SU-DHL-6 (cell line): Measurements from ENCODE around the gene SDS.

Source experiments
- H2AFZ ChIP-seq: fragments of 200-600 bp; sonication (generic); 2 replicates; pipeline ENCODE4 v1.6.1; 2014; ENCODE audit warnings: low read depth, mild to moderate bottlenecking, moderate library complexity, mixed read lengths, antibody characterized with exemption, low read length; ENCODE audit not compliant: severe bottlenecking
- H3F3A ChIP-seq: fragments of 200-600 bp; shearing (Covaris generic); 2 replicates; pipeline ENCODE4 v1.6.0; 2016; ENCODE audit warnings: antibody characterized with exemption, mild to moderate bottlenecking; ENCODE audit not compliant: insufficient read depth
- H3K27ac ChIP-seq: fragments of 200-600 bp; sonication (generic); 2 replicates; pipeline ENCODE4 v1.5.1; 2016; ENCODE audit warnings: low read depth, mild to moderate bottlenecking, low read length, moderate library complexity, mixed read lengths
- H3K27me3 ChIP-seq: fragments of 200-600 bp; sonication (generic), shearing (Covaris generic); 2 replicates; pipeline ENCODE4 v1.6.0; 2014; ENCODE audit warnings: mild to moderate bottlenecking, low read length
- H3K36me3 ChIP-seq: fragments of 200-600 bp; sonication (generic); 2 replicates; pipeline ENCODE4 v1.6.1; 2014; ENCODE audit warnings: mild to moderate bottlenecking, low read length, mixed read lengths
- H3K4me2 ChIP-seq: fragments of 300-600, 200-600 bp; shearing (Covaris generic), sonication (generic); 2 replicates; pipeline ENCODE4 v1.6.0; 2014; ENCODE audit warnings: low read length, low read depth, mild to moderate bottlenecking; ENCODE audit not compliant: poor library complexity, severe bottlenecking
- H3K4me3 ChIP-seq: fragments of 200-600 bp; sonication (generic); 2 replicates; pipeline ENCODE4 v1.5.1; 2014; ENCODE audit warnings: antibody characterized with exemption, low read length, mild to moderate bottlenecking, mixed read lengths; ENCODE audit not compliant: insufficient read depth, poor library complexity, severe bottlenecking
- H3K79me2 ChIP-seq: fragments of 200-600 bp; sonication (generic); 2 replicates; pipeline ENCODE4 v1.6.1; 2014; ENCODE audit warnings: mild to moderate bottlenecking, low read length, moderate library complexity; ENCODE audit not compliant: insufficient read depth
- H3K9ac ChIP-seq: fragments of 200-600 bp; sonication (generic); 2 replicates; pipeline ENCODE4 v1.7.0; 2014; ENCODE audit warnings: mild to moderate bottlenecking, low read length
- H3K9me2 ChIP-seq: fragments of 200-600 bp; sonication (generic); replicated peaks from 2 replicates; pipeline ENCODE4 v1.6.1; 2014; ENCODE audit warnings: low read length; ENCODE audit not compliant: insufficient read depth
- H3K9me3 ChIP-seq: fragments of 200-600 bp; sonication (generic); 2 replicates; pipeline ENCODE4 v1.6.1; 2014; ENCODE audit warnings: low read length, mixed read lengths; ENCODE audit not compliant: insufficient read depth
- H4K20me1 ChIP-seq: fragments of 200-600 bp; sonication (generic); 2 replicates; pipeline ENCODE4 v1.6.1; 2014; ENCODE audit warnings: low read depth, mild to moderate bottlenecking, antibody characterized with exemption, low read length, moderate library complexity, mixed read lengths
- CTCF ChIP-seq: fragments of 200-600 bp; sonication (generic); IDR thresholded peaks from one replicate; pipeline ENCODE4 v1.5.1; 2017; ENCODE audit warnings: antibody characterized with exemption, mild to moderate bottlenecking, low read length, moderate library complexity; ENCODE audit not compliant: insufficient read depth, poor library complexity, severe bottlenecking
- EZH2phosphoT487 ChIP-seq: fragments of 200-600 bp; sonication (generic), shearing (Covaris generic); conservative IDR thresholded peaks from 2 replicates; pipeline ENCODE4 v1.6.1; 2018; ENCODE audit warnings: mild to moderate bottlenecking, antibody characterized with exemption, low read length, moderate library complexity, mixed read lengths

SDS gene

DNA sequence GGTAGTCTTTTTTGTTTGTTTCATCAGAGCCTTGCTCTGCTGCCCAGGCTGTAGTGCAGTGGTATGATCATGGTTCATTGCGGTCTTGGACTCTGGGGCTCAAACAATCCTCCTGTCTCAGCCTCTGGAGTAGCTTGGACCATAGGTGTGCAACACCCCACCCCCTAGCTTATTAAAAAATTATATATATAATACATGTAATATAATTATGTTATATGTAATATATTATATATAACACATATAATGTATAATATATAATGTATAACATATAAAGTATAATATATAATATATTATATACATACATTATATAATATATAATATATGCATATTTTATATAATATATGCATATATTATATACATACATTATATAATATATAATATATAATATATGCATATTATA, 46.2 kb upstream of the SDS start:
- H3K9me2 ChIP-seq = no peaks in the 10 kb centered on the region
- H3K36me3 ChIP-seq = no peaks in the 10 kb centered on the region
- no peak overlapping the region for H3K4me2 ChIP-seq
- H3K79me2 ChIP-seq = no peaks in the 10 kb centered on the region
- no peaks in the 10 kb centered on the region for H4K20me1 ChIP-seq
- H3K9me3 ChIP-seq = no peaks in the 10 kb centered on the region
- no peaks in the 10 kb centered on the region for H3K27me3 ChIP-seq
- TF ChIP-seq EZH2phosphoT487 (no peak), CTCF (no peak)
- no peak overlapping the region for H3K4me3 ChIP-seq
- no peak overlapping the region for H3K9ac ChIP-seq
- H3F3A ChIP-seq = no peaks in the 10 kb centered on the region
- no peak overlapping the region for H2AFZ ChIP-seq
- no peak overlapping the region for H3K27ac ChIP-seq

DNA sequence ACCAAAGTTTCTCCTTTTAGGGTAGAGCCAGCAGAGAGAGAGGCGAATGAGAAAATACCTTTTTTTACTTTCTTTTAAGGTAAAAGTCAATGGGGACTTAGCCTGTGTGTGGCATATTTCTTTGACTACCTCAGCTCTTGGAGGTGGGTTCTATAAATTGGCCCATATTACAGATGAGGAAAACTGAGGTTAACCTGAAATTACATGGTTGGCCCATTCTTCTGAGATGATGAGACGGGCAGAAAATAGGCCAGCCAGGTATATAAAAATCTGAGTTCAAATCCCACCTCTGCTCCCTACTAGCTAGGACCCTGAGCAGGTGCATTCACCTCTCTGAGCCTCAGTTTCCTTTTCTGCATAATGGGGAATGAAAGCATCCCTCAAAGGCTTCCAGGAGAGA, 45.6 kb upstream of the SDS start:
- H3K9ac ChIP-seq = no peak overlapping the region
- H3K79me2 ChIP-seq = no peaks in the 10 kb centered on the region
- no peak overlapping the region for H3K4me3 ChIP-seq
- H2AFZ ChIP-seq = no peak overlapping the region
- no peaks in the 10 kb centered on the region for H3K9me2 ChIP-seq
- TF ChIP-seq EZH2phosphoT487 = no peak
- TF ChIP-seq CTCF = no peak
- no peaks in the 10 kb centered on the region for H4K20me1 ChIP-seq
- H3F3A ChIP-seq = no peaks in the 10 kb centered on the region
- no peaks in the 10 kb centered on the region for H3K9me3 ChIP-seq
- H3K36me3 ChIP-seq = no peaks in the 10 kb centered on the region
- no peak overlapping the region for H3K27ac ChIP-seq
- H3K27me3 ChIP-seq = no peaks in the 10 kb centered on the region
- no peak overlapping the region for H3K4me2 ChIP-seq

GRCh38 chr12:113448873-113449272, 45.2 kb upstream of the SDS start:
- Histone ChIP-seq H3K4me3 (no peak overlapping the region), H3K9me2 (no peaks in the 10 kb centered on the region), H4K20me1 (no peaks in the 10 kb centered on the region), H2AFZ (no peak overlapping the region), H3K27ac (no peak overlapping the region), H3K9me3 (no peaks in the 10 kb centered on the region), H3K36me3 (no peaks in the 10 kb centered on the region), H3K9ac (no peak overlapping the region), H3F3A (no peaks in the 10 kb centered on the region), H3K4me2 (no peak overlapping the region), H3K27me3 (no peaks in the 10 kb centered on the region), H3K79me2 (no peaks in the 10 kb centered on the region)
- TF ChIP-seq EZH2phosphoT487 (no peak), CTCF (no peak)
